ENCODE results near the gene BBLN. TPM values are rescaled to one million over a fixed set of nuclear protein-coding genes. Genes with fewer than 3 reads are reported as not detected.
"Not testable (repeated sequence)": the region's sequence is repeated elsewhere in the genome, so short reads cannot be mapped to it uniquely, and the experiment has no call there.

BBLN gene
- polyA plus RNA-seq, 1 donor: 39.7 TPM

DNA sequence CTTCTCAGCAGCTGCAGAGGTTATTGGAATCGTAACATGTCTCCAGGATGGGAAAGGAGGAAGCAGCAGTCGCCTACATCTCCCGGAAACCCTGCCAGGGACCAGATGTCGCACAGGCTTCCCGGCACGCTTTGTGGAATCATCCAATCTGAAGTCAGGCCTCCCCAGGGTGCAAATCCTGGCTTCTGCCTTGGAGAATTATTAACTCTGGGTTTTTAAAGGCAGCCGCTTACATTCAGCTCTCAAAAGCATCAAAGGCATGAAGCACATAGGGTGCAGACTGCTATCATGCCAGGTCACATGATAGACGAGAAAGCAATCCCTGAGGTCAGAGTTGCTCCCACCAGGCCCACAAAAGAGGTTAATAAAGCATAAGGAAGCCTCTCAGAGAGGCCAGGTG, 27.9 kb upstream of the BBLN start:
- peak in 1 of 2 donors; percentile 83 for DNase-seq

GRCh38 chr9:128135561-128135960, 24.5 kb upstream of the BBLN start:
- not testable (repeated sequence) for H3K27ac ChIP-seq (ENCODE audit: low read length); H3K27me3 ChIP-seq (ENCODE audit: control insufficient read depth, insufficient read depth, low read length); H3K9me3 ChIP-seq (ENCODE audit: control insufficient read depth, low read depth, low read length); DNase-seq; H3K4me3 ChIP-seq (ENCODE audit: low read length); H3K36me3 ChIP-seq (ENCODE audit: control insufficient read depth, insufficient read depth, low read length)
- no CpG with 5 or more reads among the region's 8 CpGs for WGBS (ENCODE audit: insufficient coverage, low lambda C conversion rate)
- H3K4me1 ChIP-seq (ENCODE audit: control insufficient read depth, insufficient read depth, low read length): peaks cover 25% of the 10 kb centered on the region

More for the DNA sequence above, 27.9 kb upstream of the BBLN start:
- not testable (repeated sequence) for H3K36me3 ChIP-seq (ENCODE audit: control insufficient read depth, insufficient read depth, low read length); H3K27me3 ChIP-seq (ENCODE audit: control insufficient read depth, insufficient read depth, low read length); H3K4me3 ChIP-seq (ENCODE audit: low read length)
- Histone ChIP-seq H3K27ac (ENCODE audit: low read length) (peak overlapping the region; percentile 75), H3K4me1 (ENCODE audit: control insufficient read depth, insufficient read depth, low read length) (peaks cover 29% of the 10 kb centered on the region), H3K9me3 (ENCODE audit: control insufficient read depth, low read depth, low read length) (peaks cover 11% of the 10 kb centered on the region)
- no CpG with 5 or more reads among the region's 8 CpGs for WGBS (ENCODE audit: insufficient coverage, low lambda C conversion rate)

DNA sequence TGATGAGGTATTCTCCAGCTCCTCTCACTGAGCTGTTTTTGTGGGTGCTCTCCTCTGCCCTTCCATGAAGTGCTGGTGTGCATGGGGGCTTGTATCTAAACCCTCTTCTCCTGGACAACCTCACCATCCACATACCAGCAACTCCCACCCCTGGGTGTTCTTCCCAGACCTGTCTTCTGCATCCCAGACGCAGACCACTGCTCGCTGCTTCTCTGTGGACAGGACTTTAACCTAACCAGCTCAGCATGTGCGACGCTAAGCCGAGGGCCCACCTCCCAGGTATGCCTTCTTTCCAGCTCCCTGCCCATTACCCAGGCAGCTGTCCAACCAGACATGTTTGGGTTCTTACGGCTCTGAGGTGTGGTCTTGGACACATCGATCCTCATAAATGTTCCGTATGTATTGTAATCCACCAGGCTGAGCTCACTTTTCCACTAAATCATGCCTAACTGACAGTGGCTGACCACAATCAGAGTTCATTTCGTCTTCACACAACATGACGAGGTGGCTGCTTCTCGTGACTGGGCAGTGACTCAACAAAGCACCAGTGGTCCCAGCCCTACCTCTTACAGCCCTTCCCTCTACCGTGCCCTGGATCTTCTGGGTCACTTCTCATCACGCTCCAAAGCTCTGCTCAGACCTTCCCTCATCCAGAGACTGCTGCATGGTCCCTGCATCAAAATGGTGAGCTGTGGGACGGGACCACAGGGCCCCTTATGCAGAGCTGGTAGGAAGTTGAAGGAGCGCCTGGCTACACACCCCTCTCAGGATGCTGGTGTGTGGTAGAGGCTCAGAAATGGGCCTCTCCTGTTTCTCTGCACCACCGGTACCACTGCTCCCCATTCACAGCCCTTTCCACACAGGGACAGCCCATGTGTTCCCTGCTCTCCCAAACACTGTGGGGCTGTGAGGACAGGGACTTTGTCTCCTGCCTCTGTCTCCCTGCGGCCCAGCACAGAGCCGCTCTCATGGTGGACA, 23.0 kb upstream of the BBLN start:
- DNase-seq: no peak
- H3K27ac ChIP-seq (ENCODE audit: low read length): no peak overlapping the region
- WGBS (ENCODE audit: insufficient coverage, low lambda C conversion rate): no CpG with 5 or more reads among the region's 18 CpGs
- H3K4me1 ChIP-seq (ENCODE audit: control insufficient read depth, insufficient read depth, low read length): peaks cover 15% of the 10 kb centered on the region
- no peak overlapping the region for H3K4me3 ChIP-seq (ENCODE audit: low read length)
- no peaks in the 10 kb centered on the region for H3K9me3 ChIP-seq (ENCODE audit: control insufficient read depth, low read depth, low read length)
- no peaks in the 10 kb centered on the region for H3K36me3 ChIP-seq (ENCODE audit: control insufficient read depth, insufficient read depth, low read length)
- no peaks in the 10 kb centered on the region for H3K27me3 ChIP-seq (ENCODE audit: control insufficient read depth, insufficient read depth, low read length)

- Histone ChIP-seq H3K27me3 (ENCODE audit: control insufficient read depth, insufficient read depth, low read length) (no peaks in the 10 kb centered on the region), H3K4me3 (ENCODE audit: low read length) (no peak overlapping the region), H3K4me1 (ENCODE audit: control insufficient read depth, insufficient read depth, low read length) (peaks cover 7% of the 10 kb centered on the region), H3K9me3 (ENCODE audit: control insufficient read depth, low read depth, low read length) (no peaks in the 10 kb centered on the region), H3K27ac (ENCODE audit: low read length) (no peak overlapping the region), H3K36me3 (ENCODE audit: control insufficient read depth, insufficient read depth, low read length) (no peaks in the 10 kb centered on the region)
- DNase-seq: no peak
- WGBS (ENCODE audit: insufficient coverage, low lambda C conversion rate): no CpG with 5 or more reads among the region's 3 CpGs
Observed at GRCh38 chr9:128138001-128138400, 22.1 kb upstream of the BBLN start.

DNA sequence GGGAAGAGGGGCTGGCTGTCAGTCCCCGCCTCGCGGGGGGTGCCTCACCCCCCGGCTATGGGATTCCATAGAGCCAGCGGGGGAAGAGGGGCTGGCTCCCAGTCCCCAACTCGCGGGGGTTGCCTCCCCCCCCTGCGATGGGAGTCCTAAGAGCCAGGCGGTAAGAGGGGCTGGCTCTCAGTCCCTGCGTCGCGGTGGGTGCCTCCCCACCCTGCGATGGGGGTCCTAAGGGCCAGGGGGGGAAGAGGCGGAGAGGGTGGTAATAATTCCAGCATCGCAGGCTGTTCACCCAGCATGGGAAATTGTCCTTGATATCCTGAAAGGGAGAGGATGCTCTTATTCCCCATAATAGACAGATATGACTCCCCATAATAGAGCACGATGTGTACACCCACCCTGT, 20.4 kb upstream of the BBLN start:
- peaks cover 7% of the 10 kb centered on the region for H3K4me1 ChIP-seq (ENCODE audit: control insufficient read depth, insufficient read depth, low read length)
- no peaks in the 10 kb centered on the region for H3K36me3 ChIP-seq (ENCODE audit: control insufficient read depth, insufficient read depth, low read length)
- DNase-seq: no peak
- H3K9me3 ChIP-seq (ENCODE audit: control insufficient read depth, low read depth, low read length): no peaks in the 10 kb centered on the region
- H3K27me3 ChIP-seq (ENCODE audit: control insufficient read depth, insufficient read depth, low read length): no peaks in the 10 kb centered on the region
- no peak overlapping the region for H3K27ac ChIP-seq (ENCODE audit: low read length)
- peak overlapping the region; percentile 33 for H3K4me3 ChIP-seq (ENCODE audit: low read length)
- WGBS (ENCODE audit: insufficient coverage, low lambda C conversion rate): no CpG with 5 or more reads among the region's 16 CpGs

DNA sequence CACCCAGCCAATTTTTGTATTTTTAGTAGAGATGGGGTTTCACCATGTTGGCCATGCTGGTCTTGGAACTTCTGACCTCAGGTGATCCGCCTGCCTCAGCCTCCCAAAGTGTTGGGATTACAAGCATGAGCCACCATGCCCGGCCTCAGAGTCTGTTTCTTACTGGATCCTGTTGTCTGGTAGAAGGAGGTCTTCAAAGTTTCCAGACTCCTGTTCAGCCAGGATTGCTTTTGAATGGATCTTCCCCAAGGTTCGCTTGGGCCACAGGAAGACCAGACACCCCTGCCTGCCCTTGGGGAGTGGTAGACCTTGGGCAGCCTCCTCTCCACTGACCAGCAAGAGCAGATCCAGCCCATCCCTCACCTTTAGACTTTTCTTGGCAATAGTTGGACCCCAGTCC, 18.5 kb upstream of the BBLN start:
- Histone ChIP-seq H3K4me1 (ENCODE audit: control insufficient read depth, insufficient read depth, low read length) (peaks cover 18% of the 10 kb centered on the region), H3K9me3 (ENCODE audit: control insufficient read depth, low read depth, low read length) (no peaks in the 10 kb centered on the region), H3K4me3 (ENCODE audit: low read length) (no peak overlapping the region), H3K27ac (ENCODE audit: low read length) (no peak overlapping the region), H3K27me3 (ENCODE audit: control insufficient read depth, insufficient read depth, low read length) (no peaks in the 10 kb centered on the region), H3K36me3 (ENCODE audit: control insufficient read depth, insufficient read depth, low read length) (no peaks in the 10 kb centered on the region)
- WGBS (ENCODE audit: insufficient coverage, low lambda C conversion rate): no CpG with 5 or more reads among the region's 3 CpGs
- no peak for DNase-seq

GRCh38 chr9:128142061-128142460, 18.0 kb upstream of the BBLN start:
- peaks cover 18% of the 10 kb centered on the region for H3K4me1 ChIP-seq (ENCODE audit: control insufficient read depth, insufficient read depth, low read length)
- H3K27ac ChIP-seq (ENCODE audit: low read length): no peak overlapping the region
- H3K9me3 ChIP-seq (ENCODE audit: control insufficient read depth, low read depth, low read length): no peaks in the 10 kb centered on the region
- H3K27me3 ChIP-seq (ENCODE audit: control insufficient read depth, insufficient read depth, low read length): no peaks in the 10 kb centered on the region
- no peak overlapping the region for H3K4me3 ChIP-seq (ENCODE audit: low read length)
- DNase-seq: no peak
- H3K36me3 ChIP-seq (ENCODE audit: control insufficient read depth, insufficient read depth, low read length): no peaks in the 10 kb centered on the region
- WGBS (ENCODE audit: insufficient coverage, low lambda C conversion rate): no CpG with 5 or more reads among the region's 4 CpGs

GRCh38 chr9:128142596-128142995, 17.5 kb upstream of the BBLN start:
- peaks cover 18% of the 10 kb centered on the region for H3K4me1 ChIP-seq (ENCODE audit: control insufficient read depth, insufficient read depth, low read length)
- WGBS (ENCODE audit: insufficient coverage, low lambda C conversion rate): no CpG with 5 or more reads among the region's 2 CpGs
- no peak for DNase-seq
- H3K27ac ChIP-seq (ENCODE audit: low read length): no peak overlapping the region
- H3K36me3 ChIP-seq (ENCODE audit: control insufficient read depth, insufficient read depth, low read length): no peaks in the 10 kb centered on the region
- H3K27me3 ChIP-seq (ENCODE audit: control insufficient read depth, insufficient read depth, low read length): no peaks in the 10 kb centered on the region
- no peak overlapping the region for H3K4me3 ChIP-seq (ENCODE audit: low read length)
- H3K9me3 ChIP-seq (ENCODE audit: control insufficient read depth, low read depth, low read length): no peaks in the 10 kb centered on the region

- Histone ChIP-seq H3K27me3 (ENCODE audit: control insufficient read depth, insufficient read depth, low read length) (no peaks in the 10 kb centered on the region), H3K36me3 (ENCODE audit: control insufficient read depth, insufficient read depth, low read length) (no peaks in the 10 kb centered on the region), H3K27ac (ENCODE audit: low read length) (no peak overlapping the region), H3K4me3 (ENCODE audit: low read length) (no peak overlapping the region), H3K9me3 (ENCODE audit: control insufficient read depth, low read depth, low read length) (no peaks in the 10 kb centered on the region), H3K4me1 (ENCODE audit: control insufficient read depth, insufficient read depth, low read length) (peaks cover 24% of the 10 kb centered on the region)
- WGBS (ENCODE audit: insufficient coverage, low lambda C conversion rate): 100% methylated on average over 1 of the region's 8 CpGs
- no peak for DNase-seq
Observed at GRCh38 chr9:128143525-128144238, 16.4 kb upstream of the BBLN start.

DNA sequence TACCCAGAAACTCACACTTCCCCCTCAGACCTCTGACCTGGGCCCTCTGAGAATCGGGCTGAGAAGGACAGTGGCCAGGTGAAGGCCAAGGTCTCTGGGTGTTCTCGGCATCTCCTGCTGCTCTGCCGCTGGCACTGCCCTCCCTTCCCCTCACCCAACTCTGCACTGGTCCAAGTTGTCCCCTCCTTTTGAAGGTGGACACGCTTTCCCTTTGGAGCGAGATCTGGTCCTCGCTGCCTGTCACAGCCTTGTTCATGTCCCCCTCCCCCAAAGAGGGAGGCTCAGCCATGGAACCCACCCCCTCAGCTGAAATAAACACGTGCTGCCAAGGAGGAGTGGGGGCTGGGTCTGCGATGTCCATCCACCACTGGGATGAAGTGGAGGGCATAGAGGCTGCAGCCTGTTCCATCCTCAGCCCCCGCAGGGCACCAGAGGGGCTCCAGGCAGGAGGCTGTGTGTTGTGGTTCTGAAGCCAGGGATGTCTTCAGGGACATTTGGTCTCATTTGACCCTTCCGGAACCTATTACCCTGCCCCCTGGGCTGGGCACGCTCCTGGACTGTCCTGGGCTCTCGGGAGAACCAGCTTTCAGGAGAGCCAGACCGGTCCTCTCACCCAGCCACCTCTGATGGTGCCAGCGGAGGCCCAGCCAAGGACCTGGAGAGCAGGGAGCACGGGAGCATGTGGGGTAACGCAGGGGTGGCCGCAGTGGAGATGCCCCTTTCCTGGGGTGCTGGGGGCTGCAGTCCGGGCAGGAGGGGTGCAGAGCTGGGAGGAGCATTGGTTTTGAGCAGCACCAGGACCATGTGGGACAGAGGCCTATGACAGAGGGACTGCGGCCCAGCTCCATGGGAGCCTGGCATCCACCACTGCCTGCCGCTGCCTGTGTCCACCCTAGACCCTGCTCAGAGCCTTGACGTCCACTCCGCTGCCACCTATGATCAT, 15.6 kb upstream of the BBLN start:
- no peak for DNase-seq
- no peaks in the 10 kb centered on the region for H3K36me3 ChIP-seq (ENCODE audit: control insufficient read depth, insufficient read depth, low read length)
- H3K4me1 ChIP-seq (ENCODE audit: control insufficient read depth, insufficient read depth, low read length): peaks cover 33% of the 10 kb centered on the region
- no peaks in the 10 kb centered on the region for H3K9me3 ChIP-seq (ENCODE audit: control insufficient read depth, low read depth, low read length)
- no peak overlapping the region for H3K27ac ChIP-seq (ENCODE audit: low read length)
- no peaks in the 10 kb centered on the region for H3K27me3 ChIP-seq (ENCODE audit: control insufficient read depth, insufficient read depth, low read length)
- no CpG with 5 or more reads among the region's 22 CpGs for WGBS (ENCODE audit: insufficient coverage, low lambda C conversion rate)
- no peak overlapping the region for H3K4me3 ChIP-seq (ENCODE audit: low read length)
